Neuron (in vitro differentiated cells): ENCODE measurements around the gene KRTAP5-2.
A peak's percentile ranks its signal among the peaks of the same experiment; 100 is the strongest.

Experiments used
- H2AFZ ChIP-seq: one replicate; pipeline ENCODE4 v1.6.1; 2013; ENCODE audit warnings: low read depth, mild to moderate bottlenecking, inconsistent platforms, low read length, moderate library complexity
- H3K27me3 ChIP-seq: one replicate; pipeline ENCODE4 v1.6.1; 2013; ENCODE audit warnings: low read length; ENCODE audit not compliant: insufficient read depth
- H3K36me3 ChIP-seq: one replicate; pipeline ENCODE4 v1.6.1; 2013; ENCODE audit warnings: low read length; ENCODE audit not compliant: insufficient read depth
- H3K4me1 ChIP-seq: one replicate; pipeline ENCODE4 v1.6.1; 2013; ENCODE audit warnings: low read length; ENCODE audit not compliant: insufficient read depth
- H3K4me3 ChIP-seq: 2 replicates; pipeline ENCODE4 v1.5.1; 2013; ENCODE audit warnings: mild to moderate bottlenecking, low read length, moderate library complexity
- H3K9me3 ChIP-seq: one replicate; pipeline ENCODE4 v1.6.1; 2013; ENCODE audit warnings: low read length

KRTAP5-2 gene

DNA sequence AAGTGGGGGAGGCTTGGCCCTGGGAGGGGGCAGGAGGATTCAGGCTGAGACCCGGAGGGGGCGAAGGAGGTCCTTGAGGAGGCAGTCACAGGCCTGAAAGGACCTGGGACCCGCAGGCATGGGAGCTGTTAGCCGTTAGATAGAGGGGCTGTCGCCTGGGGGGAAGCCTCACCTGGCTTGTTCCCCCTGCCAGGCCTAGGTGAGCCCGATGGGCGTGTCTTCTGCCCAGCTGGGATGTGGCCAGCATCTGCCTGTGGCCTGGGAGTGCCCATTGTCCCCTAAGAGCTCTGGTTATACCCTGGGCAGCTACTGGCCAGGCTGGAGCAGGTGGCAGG is 24.2 kb downstream of the KRTAP5-2 start:
- H2AFZ ChIP-seq: no peak overlapping the region
- H3K4me1 ChIP-seq: peaks cover 15% of the 10 kb centered on the region
- peak overlapping the region; percentile 38 for H3K4me3 ChIP-seq
- no peaks in the 10 kb centered on the region for H3K36me3 ChIP-seq
- peaks cover 40% of the 10 kb centered on the region for H3K27me3 ChIP-seq
- H3K9me3 ChIP-seq: peaks cover 4% of the 10 kb centered on the region

DNA sequence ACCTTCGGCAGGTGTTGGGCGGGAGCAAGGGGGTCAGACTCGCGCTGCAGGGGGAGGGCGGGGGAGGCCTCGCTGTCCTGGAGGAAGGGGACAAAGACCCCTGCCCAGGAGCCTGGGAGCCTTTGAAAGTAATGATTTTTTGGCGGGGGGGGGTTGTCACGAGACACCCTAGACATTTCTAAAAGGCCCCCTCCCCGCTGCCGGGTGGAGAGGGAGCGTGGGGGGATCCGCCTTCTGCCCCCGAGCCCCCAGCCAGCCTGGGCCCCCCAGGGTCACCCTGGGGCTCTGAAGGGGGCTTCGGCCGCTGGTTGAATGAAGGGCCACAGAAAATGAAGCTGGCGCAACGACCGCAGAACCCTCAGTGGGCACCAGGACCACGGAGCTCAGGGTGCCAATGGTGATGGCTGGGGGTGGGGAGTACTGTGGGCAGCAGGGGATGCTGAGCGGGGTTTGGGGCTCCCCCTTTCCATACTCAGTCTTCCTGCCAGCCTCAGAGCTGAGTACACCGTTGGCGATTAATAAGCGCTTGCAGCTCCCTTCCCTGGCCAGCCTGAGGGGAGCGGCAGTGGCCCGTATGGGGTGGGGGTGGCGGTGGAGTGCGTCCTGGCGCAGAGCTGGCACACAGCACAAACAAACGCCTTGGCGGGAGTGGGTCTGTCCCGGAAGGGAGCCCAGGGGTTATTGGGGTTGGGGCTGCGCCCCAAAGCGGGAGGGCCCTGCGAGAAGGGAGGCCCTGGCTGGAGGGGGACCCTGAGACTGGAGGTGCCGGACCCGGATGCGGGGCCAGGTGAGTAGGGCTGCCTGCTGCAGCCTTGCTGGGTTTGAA is 24.8 kb downstream of the KRTAP5-2 start:
- Histone ChIP-seq H3K27me3 (peaks cover 46% of the 10 kb centered on the region), H3K9me3 (no peaks in the 10 kb centered on the region), H3K4me3 (peak overlapping the region; percentile 38), H3K4me1 (peaks cover 21% of the 10 kb centered on the region), H3K36me3 (no peaks in the 10 kb centered on the region), H2AFZ (no peak overlapping the region)

DNA sequence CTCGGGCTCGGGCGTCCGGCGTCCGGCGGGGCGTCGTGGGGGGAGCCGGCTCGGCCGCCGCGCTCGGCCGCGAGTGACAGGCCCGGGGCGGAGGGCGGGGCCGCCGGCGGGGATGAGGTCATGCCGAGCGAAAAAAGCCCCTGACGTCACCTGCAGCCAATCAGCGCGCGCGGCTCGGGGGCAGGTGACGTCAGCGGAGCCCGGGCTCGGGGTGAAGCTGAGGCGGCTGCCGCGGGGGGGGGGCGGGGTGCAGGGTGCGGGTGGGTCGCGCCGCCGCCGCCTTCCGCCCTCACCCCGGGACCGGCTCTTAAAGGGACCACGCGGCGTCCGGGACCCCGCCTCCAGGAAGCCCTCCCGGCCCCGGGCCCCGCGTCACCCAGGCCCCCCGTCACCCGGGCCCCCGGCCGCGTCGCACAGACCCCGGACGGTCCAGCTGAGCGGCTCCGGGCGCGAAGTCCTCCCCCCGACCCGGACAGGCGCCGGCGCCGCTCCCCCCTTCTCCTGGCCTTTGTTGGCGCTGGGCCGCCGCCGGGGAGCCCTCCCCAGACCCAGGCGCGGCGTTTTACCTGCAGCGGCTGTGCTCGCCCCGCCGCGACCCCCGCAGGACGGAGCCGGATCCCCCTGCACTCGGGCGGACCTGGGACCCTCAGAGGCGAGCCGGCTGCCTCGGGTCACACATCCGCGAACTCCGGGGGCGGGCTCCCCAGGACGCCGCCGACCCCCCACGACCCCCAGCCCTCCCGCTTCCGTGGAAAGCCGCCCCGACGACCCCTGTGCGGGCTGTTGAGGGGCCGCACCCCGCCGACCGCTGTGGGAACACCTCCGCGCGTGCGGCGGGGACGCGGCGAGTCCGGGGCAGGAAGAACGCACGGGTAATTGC is 25.7 kb downstream of the KRTAP5-2 start, which contains the start of gene DUSP8:
TSS of gene DUSP8 (minus strand) at position 75 of the 880 bp plus-strand sequence. CDS start 6,445 bp downstream, outside the sequence.
- Histone ChIP-seq H2AFZ (no peak within 1 kb of the TSS), H3K4me1 (peaks cover 30% of the 10 kb centered on the region), H3K9me3 (no peaks in the 10 kb centered on the region), H3K27me3 (peaks cover 49% of the 10 kb centered on the region), H3K36me3 (no peaks in the 10 kb centered on the region), H3K4me3 (peak within 1 kb of the TSS; percentile 46)

DNA sequence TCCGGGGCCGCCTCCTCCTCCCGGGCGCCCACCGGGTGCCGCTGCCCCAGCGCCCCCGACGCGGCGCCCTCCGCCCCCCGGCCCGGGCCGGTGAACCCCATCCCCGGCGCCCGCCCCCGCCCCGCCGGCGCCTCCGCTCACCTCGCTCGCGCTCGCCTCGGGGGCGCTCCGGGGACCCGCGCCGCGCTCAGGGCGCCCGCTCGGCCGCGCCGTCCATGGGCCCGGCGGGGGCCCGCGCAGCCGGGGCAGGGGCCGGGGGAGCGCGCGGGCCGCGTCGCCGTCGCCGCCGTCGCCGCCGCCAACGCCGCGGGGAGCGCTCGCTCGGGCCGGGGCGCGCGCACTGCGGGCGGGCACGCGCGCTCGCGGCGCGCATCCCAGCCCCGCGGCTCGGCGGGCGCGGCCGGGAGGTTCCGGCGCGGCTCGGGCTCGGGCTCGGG is 26.3 kb downstream of the KRTAP5-2 start:
- Histone ChIP-seq H3K4me3 (peak overlapping the region; percentile 46), H3K9me3 (no peaks in the 10 kb centered on the region), H2AFZ (no peak overlapping the region), H3K4me1 (peaks cover 32% of the 10 kb centered on the region), H3K36me3 (no peaks in the 10 kb centered on the region), H3K27me3 (peaks cover 55% of the 10 kb centered on the region)

DNA sequence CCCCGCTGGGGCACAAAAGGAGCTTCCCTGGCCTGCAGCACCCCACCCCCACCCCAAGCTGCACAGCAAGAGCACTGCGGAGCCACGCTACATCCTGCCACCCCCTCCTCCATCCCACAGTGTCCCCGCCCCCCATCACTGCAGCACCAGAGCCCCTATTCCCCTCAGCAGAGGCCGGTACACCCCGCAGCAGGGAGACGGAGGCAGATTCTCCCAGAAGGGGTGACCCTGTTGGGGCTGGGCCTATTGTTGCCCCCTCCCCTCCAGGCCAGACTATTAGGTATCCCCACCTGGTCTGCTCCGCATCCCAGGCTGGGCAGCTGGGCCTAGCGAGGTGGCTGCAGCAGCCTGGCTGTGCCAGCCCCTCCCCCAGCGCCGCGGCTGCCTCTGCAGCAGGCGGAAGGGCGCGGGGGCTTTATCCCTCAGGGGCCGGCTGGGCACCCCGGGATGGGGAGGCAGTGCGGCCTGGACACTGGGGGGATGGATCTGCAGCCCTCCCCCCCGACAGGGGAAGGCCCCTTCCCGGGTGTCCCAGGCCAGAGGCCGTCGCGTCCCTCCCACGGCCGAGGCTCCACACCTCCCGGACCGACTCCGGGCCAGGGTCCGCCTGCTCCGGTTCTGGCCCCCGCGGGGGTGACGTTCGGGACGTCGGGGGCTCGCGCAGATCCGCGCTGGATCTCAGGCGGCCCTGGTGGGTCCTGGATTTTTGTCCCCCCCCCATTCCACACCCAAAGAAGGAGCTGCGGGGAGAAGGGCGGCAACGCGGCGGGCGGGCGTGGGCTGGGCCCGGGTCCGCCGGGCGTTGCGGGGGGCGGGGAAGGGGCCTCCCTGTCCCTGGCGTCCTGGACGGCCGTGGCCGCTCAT is 27.0 kb downstream of the KRTAP5-2 start:
- H3K36me3 ChIP-seq: no peaks in the 10 kb centered on the region
- peaks cover 60% of the 10 kb centered on the region for H3K27me3 ChIP-seq
- H2AFZ ChIP-seq: no peak overlapping the region
- peaks cover 32% of the 10 kb centered on the region for H3K4me1 ChIP-seq
- H3K4me3 ChIP-seq: peak overlapping the region; percentile 46
- H3K9me3 ChIP-seq: no peaks in the 10 kb centered on the region

DNA sequence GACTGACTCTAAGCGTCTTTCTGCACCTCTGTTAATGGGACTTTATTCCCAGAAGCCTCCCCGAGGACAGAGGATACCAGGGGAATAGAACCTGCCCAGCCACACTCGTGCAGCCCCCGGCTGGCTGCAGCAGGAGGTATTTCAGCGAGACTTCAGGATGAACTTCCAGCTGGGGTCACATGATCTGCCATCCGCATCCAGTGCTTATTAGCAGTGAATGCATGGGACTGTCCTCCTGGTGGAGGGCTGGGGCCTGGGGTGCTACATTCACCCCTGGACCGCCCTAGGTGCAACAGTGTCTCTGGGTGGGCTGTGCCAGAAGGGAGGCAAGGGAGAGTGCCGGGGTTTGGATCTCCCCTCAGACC is 27.6 kb downstream of the KRTAP5-2 start:
- peaks cover 64% of the 10 kb centered on the region for H3K27me3 ChIP-seq
- no peak overlapping the region for H2AFZ ChIP-seq
- H3K4me1 ChIP-seq: peaks cover 32% of the 10 kb centered on the region
- H3K9me3 ChIP-seq: no peaks in the 10 kb centered on the region
- H3K36me3 ChIP-seq: no peaks in the 10 kb centered on the region
- H3K4me3 ChIP-seq: peak overlapping the region; percentile 46

DNA sequence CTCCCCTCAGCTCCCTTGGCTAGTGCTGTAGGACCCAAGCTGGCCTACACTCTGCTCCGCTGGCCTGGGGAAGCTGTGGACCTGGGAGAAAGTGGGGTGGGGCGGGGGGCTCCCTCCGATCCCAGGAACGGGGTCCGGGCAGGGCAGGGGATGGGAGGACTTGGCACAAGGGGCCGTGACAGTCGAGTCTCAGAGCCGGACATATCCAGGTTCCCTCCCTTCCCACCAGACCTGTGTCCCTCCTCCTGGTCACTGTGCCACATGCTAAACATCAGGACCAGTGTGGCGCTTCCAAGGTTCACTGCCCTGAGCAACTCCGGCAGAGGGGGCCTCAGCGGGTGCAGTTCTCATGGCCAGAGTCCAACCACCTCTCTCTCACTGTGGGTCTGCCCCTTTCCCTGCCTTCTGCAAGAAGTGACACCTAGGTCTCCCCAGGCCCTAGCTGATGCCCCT is 28.1 kb downstream of the KRTAP5-2 start:
- Histone ChIP-seq H2AFZ (no peak overlapping the region), H3K9me3 (no peaks in the 10 kb centered on the region), H3K27me3 (peaks cover 64% of the 10 kb centered on the region), H3K4me1 (peaks cover 32% of the 10 kb centered on the region), H3K36me3 (no peaks in the 10 kb centered on the region), H3K4me3 (peak overlapping the region; percentile 11)

DNA sequence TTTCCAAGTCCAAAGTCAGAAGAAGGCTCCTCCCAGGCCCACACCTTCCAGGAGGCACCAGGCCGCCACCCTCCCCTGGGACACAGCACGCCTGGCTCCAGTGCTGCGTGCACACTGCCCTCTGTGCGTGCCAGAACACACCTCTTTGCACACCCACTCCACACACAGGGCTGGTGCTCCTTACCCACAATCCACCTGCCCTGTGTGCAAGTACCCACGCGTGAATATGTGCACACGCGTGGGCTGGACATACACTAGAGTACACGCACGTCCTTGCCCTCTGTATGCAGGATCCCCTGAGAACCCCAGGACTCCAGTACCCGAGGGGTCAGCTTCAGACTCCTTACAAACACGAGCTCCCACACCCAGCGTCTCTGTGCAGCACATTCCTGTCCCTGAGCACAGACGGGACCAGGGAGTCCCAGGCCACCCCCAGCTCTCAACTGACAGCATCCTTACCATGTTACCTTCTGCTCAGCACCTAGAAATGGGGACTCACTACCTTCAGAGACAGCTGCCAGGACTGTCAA is 28.8 kb downstream of the KRTAP5-2 start:
- Histone ChIP-seq H3K27me3 (peaks cover 63% of the 10 kb centered on the region), H3K4me1 (peaks cover 32% of the 10 kb centered on the region), H3K9me3 (no peaks in the 10 kb centered on the region), H3K4me3 (no peak overlapping the region), H2AFZ (no peak overlapping the region), H3K36me3 (no peaks in the 10 kb centered on the region)

DNA sequence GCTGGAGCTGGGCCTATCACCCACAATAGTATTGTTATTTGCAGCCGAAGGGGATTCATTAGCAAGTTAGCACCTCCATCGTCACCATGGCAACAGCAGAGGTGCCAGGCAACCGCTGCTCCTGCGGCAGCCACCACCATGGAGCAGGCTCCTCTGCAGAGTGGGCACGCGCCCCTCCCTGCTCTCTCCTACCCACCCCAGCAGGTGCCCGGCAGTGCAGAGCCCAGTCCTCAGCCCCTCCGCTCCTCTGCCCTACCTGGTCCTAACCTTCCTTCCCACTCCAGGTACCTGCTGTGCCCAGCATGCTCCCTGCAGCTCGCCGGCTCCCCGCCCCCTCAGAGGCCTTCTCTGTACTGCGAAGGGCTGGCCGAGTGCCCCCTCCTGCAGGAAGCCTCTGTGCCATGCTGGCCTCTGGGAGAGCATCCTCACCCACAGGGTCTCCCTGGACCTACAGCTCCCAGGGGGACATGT is 29.6 kb downstream of the KRTAP5-2 start:
- Histone ChIP-seq H3K27me3 (peaks cover 60% of the 10 kb centered on the region), H3K36me3 (no peaks in the 10 kb centered on the region), H3K4me3 (no peak overlapping the region), H2AFZ (no peak overlapping the region), H3K4me1 (peaks cover 37% of the 10 kb centered on the region), H3K9me3 (no peaks in the 10 kb centered on the region)

DNA sequence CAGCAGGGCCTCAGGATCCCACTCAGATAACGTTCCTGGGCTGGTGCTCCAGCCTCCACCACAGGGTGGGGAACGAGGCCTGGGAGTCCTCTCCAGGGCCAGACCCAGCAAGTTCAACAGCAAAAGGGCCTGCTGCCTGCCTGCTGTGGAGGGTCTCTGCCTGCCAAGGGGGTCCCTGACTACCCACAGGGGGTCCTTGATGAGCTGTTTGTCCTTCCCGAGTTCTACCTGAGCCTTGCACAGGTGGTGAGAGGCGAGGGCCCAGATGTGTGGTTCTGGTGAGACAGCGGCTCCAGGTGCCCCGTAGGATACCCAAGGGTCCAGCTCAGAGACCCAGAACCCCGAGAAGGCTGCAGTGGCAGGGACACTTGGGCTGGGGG is 30.4 kb downstream of the KRTAP5-2 start:
- no peak overlapping the region for H2AFZ ChIP-seq
- H3K36me3 ChIP-seq: no peaks in the 10 kb centered on the region
- H3K4me1 ChIP-seq: peaks cover 42% of the 10 kb centered on the region
- no peak overlapping the region for H3K4me3 ChIP-seq
- no peaks in the 10 kb centered on the region for H3K9me3 ChIP-seq
- H3K27me3 ChIP-seq: peaks cover 57% of the 10 kb centered on the region

DNA sequence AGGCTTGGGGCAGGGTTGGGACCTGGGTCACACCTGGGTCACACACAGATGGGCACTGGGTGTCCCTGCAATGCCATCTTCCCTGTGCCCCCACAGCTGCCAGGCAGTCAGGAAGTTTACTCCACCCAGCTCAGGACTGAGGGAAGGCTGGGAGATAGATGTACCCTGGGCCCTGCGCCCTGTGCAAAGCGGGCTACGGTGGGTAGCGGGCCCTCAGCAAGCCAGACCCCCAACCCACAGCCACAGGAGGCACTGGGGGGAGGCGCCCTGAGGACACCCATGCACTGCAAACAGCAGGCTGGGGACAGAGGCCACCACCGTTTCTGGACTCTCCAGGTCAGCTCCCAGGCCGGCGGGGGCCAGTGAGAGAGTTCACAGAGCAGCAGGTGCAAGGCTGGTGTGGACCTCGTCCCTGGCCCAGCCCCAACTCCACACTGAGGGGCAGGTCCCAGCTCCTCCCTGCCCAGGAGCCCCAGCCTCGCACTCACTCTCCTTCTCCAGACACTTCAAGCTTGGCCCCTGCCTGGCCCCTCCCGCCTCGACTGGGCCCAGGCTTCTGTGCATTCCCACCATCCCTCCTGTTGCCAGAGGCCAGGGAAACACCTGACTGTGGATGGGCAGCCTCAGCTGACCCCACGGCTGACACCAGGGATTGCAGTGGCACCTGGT is 30.9 kb downstream of the KRTAP5-2 start:
- no peak overlapping the region for H3K4me3 ChIP-seq
- H3K9me3 ChIP-seq: no peaks in the 10 kb centered on the region
- H3K27me3 ChIP-seq: peaks cover 60% of the 10 kb centered on the region
- H3K36me3 ChIP-seq: no peaks in the 10 kb centered on the region
- H2AFZ ChIP-seq: no peak overlapping the region
- H3K4me1 ChIP-seq: peaks cover 42% of the 10 kb centered on the region
